Activated CD8-positive, alpha-beta memory T cell treated with anti-CD3 and anti-CD28 coated beads, Interleukin-2, amount 50 U/mL, for 48 hours (primary cell): ENCODE results near the gene NPIPB6.
"Not testable (repeated sequence)": the region's sequence is repeated elsewhere in the genome, so short reads cannot be mapped to it uniquely, and the experiment has no call there.

ENCODE experiments used
- DNase-seq: peaks from one replicate; pipeline ENCODE4 v3.0.0-alpha.2; 2020

Gene NPIPB6

DNA sequence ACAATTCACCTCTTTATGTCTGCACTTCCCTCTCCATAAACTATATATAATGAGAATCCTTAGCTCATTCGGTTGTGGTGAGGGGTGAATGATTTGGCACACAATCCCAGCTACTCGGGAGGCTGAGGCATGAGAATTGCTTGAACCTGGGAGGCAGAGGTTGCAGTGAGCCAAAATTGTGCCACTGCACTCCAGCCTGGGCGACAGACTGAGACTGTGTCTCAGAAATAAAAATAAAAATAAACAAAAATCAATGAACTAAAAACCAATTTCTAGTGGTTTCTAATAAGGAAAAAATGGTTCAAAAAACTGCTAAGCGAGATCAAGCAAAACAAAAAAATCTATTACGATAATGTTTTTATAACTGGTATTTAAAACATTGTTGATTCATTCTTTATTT is at the start of gene NPIPB6:
TSS of gene NPIPB6 (minus strand) at position 101 of the 400 bp plus-strand sequence. CDS start 686 bp downstream, outside the sequence.
- not testable (repeated sequence) for DNase-seq

DNA sequence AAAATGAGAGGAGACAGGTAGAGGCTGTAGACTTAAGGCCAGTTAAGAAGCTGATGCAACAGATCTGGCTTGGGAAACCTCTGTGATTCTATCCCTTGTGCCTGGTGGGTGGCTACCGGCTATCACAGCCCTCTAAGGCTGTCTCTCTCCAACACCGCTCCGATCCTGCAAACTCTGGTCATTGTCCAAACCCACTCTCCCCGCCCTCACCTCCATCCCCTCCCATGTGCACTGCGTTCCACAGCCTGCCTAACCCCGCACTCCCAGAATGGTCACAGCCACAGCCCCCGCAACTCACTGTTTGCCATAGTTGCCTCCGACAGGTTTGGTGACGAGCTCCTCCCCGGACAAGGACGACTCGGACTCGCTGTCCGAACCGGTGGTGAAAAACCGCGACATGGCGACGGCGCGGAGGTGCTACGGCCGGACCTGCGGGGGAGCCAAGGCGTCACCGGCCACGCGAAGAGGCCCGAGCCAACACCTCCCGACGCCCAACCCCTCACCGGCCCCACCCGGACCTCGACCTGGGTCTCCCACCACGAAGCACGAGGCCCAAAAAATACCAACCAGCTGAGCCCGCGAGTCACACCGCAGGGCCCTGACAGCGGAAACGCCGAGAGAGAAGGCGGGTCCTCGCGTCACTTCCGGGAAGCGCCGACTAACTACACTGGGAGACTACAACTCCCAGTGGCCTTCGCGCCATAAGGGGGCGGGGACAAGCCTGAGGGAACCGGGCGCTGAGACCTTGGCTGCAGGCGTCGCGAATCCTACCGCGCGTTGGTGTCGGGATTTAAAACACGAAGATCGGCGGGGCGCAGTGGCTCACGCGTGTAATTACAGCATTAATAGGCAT is 40.1 kb upstream of the NPIPB6 start, which contains the start of gene EIF3CL:
TSS of gene EIF3CL (minus strand) at position 622 of the 853 bp plus-strand sequence. CDS start at position 399, 223 bp downstream.
- not testable (repeated sequence) for DNase-seq

DNA sequence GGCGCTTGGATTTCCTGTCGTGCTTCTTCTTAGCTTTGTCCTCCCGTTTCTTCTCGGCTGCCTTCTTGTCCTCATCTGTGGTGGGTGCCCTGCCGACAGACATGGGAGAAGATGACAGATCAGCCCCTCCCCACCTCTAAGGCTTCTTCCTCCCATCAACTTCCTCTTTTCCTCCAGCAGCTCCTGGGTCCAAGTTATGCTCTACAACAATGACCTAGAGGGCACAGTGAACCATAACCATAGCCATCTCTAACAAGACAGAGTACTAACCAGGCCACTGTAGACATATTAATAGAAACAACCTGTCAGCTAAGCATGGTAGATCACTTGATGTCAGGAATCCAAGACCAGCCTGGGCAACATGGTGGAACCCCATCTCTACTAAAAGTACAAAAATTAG is 28.7 kb upstream of the NPIPB6 start:
- DNase-seq, result not testable (repeated sequence)

DNA sequence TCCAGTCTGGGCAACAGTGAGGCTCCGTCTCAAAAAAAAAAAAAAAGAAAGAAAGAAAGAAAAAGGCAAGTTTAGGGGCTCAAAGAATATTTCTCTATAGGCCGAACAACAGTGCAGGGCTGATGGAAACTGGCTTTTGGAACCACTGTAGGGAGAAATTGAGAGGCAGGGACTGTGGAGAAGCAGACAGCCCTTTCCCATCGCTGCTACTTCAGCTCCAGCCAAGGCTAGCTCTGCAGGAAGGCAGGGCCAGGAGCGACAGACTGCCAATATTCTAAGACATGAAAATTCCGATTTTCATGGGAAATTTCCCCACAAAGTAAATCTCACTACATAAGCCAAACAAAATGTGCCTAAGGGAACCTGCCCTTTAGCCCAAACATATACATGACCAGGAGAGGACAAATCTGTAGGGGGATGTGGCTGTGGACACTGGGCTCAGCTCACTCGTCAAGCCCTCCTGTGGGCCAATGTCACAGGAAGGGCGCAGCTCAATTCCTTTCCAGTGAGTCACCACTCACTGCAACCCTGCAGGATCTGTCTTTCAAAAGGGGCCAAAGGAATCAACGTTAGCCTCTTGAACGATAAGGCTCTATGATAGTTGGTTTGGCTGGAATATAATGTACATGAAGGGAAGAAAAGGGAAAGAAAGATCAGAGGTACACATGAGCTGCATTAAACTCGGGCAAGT is 19.0 kb upstream of the NPIPB6 start:
- DNase-seq, result not testable (repeated sequence)

DNA sequence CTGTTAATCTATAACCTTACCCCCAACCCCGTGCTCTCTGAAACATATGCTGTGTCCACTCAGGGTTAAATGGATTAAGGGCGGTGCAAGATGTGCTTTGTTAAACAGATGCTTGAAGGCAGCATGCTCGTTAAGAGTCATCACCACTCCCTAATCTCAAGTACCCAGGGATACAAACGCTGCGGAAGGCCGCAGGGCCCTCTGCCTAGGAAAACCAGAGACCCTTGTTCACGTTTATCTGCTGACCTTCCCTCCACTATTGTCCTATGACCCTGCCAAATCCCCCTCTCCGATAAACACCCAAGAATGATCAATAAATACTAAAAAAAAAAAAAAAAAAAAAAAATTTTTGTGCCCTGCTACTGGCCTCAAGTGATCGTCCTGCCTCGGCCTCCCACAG is 14.5 kb upstream of the NPIPB6 start:
- not testable (repeated sequence) for DNase-seq

DNA sequence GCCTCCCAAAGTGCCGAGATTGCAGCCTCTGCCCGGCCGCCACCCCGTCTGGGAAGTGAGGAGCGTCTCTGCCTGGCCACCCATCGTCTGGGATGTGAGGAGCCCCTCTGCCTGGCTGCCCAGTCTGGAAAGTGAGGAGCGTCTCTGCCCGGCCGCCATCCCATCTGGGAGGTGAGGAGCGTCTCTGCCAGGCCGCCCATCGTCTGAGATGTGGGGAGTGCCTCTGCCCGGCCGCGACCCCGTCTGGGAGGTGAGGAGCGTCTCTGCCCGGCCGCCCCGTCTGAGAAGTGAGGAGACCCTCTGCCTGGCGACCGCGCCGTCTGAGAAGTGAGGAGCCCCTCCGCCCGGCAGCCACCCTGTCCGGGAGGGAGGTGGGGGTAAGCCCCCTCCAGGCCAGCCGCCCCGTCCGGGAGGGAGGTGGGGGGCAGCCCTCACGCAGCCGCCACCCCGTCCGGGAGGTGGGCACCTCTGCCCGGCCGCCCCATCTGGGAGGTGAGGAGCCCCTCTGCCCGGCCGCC is 13.9 kb upstream of the NPIPB6 start:
- not testable (repeated sequence) for DNase-seq

DNA sequence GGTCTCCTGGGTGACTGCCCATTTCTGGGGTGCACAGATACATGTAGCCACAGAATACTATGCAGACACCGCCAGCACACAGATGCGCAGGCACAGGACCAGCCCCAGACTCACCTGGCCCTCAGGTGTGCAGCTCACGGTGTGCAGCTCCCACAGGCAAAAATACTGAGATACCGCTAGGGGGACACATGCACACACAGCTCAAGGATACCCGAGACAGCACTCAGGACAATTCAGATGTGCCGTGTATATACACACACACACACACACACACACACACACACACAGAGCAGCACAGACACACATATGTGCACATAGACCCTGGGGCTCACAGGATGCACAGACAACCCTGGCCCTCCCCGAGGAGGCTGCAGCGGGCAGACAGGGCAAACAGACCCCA is 11.8 kb upstream of the NPIPB6 start:
- not testable (repeated sequence) for DNase-seq

DNA sequence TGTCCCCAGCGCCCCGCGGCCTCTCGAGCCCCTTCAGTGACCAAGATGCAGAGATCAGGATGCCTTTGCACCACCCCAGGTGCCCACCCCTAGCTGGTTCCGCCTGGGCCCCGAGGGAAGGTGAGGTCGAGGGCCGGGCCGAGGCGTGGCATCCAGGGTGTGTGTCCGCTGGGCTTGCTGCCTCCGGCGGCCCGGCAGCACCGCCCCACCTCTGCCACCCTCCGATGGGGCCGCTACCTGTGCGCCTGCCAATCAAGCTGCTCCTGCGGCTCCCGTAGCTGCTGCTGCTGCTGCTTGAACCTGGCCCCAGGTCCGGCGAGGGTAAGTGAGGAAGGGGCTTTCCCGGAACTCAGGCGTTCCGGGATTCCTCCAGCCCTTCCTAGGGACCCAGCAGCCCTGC is 11.0 kb upstream of the NPIPB6 start:
- not testable (repeated sequence) for DNase-seq

DNA sequence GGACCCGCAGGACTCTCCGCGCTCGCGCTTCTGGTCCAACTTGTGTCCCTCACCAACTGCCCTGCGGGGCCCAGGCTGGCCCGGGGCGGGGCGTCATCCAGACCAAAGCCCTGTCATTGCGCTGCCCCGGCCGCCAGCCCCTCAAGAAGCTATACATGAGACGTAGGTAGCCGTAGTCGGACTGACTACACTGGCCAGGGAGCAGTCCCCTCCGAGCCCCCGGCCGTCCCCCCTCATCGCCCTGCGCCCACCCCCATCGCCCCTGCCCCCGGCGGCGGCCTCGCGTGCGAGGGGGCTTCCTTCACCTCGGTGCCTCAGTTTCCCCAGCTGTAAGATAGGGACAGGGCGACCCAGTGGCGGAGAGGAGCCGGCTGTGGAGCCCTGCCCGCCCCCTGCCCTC is 4.6 kb upstream of the NPIPB6 start:
- DNase-seq, result not testable (repeated sequence)

DNA sequence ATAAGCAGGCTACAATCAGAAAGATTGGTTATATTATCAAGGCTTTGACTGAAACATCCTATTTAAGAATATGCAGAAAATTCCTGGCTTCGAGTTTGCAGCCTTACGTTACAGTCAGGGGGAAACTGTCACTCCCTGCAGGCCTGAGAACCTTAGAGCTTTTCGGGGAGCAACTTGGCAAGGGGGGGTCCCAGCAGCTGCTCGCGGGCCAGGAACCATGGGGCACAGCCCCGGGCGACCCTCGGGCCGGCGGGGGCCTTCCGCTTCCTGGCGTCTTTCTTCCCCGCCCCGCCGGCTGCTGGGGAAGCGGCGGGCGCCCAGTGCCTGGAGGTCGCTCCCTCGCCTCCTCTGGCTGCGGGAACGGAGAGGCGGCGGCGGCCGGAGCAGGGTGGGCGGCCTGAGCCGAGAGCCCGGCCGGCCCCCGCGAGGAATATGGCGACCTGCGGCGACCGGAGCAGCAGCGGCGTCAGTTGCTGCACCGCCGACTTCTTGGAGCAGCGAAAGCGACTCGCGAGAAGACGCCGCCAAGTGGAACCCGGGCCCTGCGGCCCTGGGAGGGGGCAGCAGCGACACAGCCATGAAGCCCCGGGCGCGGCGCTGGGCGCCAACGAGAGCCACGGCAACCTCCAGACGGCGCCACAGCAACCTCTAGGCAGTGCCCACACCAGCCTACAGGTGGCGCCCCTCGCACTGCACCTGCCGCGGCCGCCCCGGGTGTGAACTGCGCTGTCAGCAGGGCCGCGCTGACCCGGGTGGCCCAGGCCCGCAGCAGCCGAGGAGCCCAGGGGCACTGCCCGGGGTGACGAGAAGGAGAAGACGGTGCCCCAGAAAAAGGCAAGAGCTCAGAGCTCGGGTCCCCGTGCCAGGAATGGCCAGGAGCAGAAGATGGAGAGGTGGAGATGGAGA is 1.2 kb upstream of the NPIPB6 start:
- not testable (repeated sequence) for DNase-seq

DNA sequence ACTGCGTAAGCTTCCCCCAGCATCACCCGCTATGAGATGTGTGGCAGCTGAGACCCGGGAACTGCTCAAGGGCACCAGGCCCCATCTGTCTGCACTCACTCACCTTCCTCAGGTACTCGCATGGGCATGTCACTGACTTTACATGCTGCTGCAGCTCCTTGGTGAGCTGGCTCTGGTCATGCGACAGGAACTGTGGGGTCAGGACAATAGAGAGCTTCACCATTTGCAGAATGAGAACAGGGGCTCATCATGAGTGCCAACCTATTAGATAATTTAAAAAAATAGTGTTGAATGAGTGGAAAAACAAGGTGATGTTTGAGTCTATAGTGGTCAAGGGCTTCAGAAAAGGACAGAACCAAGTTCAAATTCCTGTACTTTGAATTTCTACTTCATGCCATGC is 708 bp downstream of the NPIPB6 start:
- DNase-seq, result not testable (repeated sequence)

DNA sequence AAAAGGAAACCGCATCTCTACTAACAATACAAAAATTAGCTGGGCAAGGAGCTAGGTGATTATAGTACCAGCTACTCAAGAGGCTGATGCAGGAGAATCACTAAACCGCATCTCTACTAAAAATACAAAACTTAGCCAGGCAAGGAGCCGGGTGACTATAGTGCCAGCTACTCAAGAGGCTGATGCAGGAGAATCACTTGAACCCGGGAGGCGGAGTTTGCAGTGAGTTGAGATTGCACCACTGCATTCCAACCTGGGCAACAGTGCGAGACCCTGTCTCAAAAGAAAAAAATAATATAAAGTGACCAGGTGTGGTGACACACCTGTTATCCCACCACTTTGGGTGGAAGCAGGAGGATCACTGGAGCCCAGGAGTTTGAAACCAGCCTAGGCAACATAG is 25.1 kb downstream of the NPIPB6 start:
- DNase-seq, result not testable (repeated sequence)

DNA sequence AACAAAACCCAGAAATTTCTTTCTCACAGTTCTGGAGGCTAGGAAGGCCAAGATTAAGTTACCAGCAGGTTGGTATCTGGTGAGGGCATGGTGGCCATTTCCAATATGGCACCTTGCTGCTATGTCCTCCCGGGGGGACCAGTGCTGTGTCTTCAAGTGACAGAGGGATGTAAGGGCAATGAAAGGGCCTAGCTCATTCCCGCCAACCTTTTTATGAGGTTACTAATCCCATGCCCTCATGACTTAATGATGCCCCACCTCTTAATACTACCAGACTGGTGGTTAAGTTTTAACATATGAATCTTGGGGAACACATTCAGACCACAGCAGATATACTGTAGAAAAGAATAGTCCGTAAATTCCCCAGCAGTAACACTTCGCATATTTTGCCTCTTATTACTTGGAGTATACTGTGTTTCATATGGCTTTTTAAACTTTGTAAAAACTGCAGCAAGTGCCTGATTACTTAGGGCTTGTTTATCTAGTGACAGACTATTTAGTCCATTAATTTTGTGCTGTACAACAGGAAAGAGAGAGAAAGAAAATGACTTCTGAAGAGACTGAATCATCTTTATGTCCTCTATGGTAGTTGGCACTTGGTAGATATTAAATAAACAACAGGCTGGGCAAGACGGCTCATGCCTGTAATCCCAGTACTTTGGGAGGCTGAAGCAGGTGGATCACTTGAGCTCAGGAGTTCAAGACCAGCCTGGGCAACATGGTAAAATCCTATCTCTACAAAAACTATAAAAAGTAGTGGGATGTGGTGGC is 26.2 kb downstream of the NPIPB6 start:
- not testable (repeated sequence) for DNase-seq

DNA sequence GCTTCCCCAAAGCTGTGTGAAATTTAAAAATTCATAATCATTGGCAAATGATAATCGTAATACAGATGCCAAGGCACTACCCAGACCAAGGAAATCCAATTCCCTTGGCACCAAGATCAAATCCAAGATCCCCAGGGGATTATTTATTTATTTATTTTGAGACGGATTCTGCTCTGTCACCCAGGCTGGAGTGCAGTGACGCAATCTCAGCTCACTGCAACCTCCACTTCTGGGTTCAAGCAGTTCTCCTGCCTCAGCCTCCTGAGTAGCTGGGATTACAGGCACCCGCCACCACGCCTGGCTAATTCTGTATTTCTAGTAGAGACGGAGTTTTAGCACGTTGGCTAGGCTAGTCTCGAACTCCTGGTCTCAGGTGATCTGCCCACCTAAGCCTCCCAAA is 27.6 kb downstream of the NPIPB6 start:
- not testable (repeated sequence) for DNase-seq

DNA sequence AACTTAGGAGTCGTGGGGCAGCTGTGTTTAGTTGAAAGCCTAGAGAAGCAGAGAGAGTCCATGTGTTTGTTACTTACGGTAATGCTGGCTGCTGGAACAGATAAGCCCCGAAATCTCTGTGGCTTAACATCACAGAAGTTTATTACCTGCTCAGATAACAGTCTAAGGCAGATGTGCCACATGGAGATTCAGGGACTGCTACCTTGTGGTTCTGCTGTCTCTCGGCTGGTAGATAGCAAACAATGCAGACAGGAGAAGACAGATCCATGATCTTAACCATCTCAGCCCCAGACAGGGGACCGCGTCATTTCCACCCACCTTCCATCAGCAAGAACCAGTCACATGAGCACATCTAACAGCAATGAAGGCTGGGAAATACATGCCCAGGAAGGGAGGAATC is 30.7 kb downstream of the NPIPB6 start:
- not testable (repeated sequence) for DNase-seq

DNA sequence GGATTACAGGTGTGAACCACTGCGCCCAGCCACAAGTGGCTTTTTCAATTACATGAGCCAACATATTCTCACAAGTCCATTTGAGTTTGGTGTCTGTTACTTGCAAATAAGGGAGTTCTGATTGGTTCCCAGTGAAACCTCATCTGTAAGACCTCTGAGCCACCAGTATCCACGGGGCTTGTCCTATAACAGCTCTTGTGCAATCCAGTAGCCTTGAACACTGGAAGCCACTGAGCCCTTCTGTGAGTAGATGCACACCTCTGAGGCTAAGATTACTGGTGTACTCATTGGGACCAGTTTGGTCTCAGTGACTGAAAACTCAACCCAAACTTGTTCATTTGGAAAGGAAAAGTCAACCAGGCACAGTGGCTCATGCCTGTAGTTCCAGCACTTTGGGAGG is 32.3 kb downstream of the NPIPB6 start:
- DNase-seq, result peak; percentile 33

DNA sequence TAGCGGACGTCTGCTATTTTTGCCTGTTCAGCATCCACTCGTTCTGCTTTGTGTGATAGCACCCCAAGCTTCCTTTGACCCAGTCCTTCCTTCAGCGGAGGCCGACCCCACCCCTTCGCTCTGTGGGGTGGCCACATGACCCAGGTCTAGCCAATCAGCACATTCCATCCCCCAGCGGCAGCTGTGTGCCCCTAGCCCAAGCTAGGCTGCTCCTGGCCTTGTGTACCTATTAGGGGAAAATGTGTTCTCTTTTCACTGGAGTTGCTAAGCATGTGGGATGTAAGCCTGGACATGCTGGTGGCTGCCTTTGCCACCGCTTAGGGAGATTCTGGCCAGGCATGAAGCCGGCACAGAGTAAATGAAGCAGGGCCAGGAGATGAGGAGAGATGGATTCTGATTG is 33.1 kb downstream of the NPIPB6 start:
- peak; percentile 56 for DNase-seq

DNA sequence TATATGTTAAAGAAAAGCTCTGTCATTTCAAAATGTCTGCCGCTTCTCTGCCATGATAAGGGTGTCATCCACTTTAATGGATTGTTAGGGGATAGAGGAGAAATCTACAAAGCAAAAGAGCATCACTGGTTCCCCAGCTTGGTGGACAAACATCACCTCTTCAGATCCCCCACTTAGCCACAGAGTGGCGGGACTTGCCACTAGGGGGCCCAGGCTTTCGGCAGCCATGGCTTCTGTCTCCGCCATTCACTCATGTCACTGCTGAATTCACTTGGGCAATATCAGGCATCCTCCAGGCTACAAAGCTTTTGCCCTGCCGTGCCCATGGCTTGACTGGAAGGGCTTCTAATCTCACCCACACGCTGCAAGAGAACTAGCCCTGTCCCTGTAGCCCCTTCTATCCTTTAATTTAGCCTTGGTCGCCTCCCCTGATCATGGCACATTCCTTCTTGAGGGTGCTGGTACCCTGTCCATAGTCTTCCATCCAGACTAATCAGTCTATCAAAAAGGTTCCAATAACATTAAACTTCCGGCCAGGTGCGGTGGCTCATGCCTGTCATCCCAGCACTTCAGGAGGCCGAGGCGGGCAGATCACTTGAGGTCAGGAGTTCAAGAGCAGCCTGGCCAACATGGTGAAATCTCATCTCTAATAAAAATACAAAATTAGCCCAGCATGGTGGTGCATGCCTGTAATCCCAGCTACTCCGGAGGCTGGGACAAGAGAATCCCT is 36.3 kb downstream of the NPIPB6 start:
- peak; percentile 84 for DNase-seq

DNA sequence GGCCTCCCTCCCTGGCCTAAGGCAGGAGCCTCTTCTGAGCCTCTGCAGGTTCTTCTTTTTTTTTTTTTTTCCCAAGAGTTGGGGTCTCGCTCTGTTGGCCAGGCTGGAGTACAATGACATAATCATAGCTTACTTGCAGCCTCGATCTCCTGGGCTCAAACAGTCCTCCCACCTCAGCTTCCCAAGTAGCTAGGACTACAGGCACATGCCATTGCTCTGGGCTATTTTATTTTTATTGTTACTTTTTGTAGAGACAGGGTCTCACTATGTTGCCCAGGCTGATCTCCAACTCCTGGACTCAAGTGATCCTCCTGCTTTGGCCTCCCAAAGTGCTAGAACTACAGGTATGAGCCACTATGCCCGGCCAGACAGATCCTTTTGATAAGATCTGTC is 38.4 kb downstream of the NPIPB6 start:
- DNase-seq, result no peak

DNA sequence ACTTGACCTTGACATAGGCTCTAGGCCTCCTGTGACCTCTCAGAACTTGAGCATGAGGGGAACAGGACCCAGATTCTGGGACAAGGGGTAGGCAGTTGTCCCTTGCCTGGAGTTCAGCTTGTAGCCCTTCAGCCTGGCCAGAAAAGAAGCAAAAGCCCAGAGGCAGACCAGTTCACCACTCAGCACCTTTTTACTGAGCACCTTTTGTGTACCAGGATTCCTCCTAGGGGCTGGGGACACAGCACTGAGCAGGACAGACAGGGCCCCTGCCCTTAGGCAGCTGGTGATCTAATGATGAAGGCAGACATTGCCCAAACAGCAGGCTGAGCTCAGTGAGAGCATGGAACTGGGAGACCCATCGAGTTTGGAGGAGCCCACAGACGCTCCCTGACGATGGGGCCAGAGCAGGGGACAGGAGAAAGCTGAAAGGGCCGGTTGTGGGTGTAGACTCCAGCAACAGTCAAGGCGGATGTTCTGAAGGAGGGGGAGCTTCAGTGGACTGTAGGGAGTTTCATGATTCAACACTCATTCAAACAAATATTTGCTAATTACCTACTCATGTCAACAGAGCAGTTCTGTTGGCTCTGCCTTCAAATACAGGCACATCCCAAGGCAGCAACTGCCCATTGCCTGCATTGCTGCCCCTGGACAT is 38.9 kb downstream of the NPIPB6 start:
- no peak for DNase-seq
